HL-60/S4 (cell line): Measurements from ENCODE around the gene CTAGE1.

ENCODE experiments used
- in situ Hi-C: fragments of 300-500 bp; cut with MboI; formaldehyde crosslinking; loops from 2 replicates; pipeline ENCODE4 v1.14.3; 2022; ENCODE audit warnings: low sequenced_read_pairs

The CTAGE1 gene

DNA sequence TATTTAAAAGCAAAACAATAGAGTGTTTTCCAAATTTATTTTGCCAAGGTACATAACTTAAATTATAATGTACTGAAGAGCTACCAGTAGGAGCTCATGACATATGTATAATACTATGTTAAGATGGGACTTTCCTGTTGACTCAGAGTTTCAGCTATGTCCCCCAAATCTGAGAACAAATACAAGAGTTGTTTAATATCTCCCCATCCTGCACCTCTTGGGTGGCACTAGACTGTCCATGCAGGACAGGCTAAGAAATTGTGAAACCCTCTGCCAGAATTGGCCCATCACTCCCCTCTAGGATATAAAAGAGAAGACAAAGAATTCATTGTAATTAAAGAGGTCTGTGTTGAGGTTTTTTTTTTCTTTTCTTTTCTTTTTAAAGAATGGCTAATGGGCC lies 21.7 kb upstream of the CTAGE1 start:
- in situ Hi-C loops = no loop called here

DNA sequence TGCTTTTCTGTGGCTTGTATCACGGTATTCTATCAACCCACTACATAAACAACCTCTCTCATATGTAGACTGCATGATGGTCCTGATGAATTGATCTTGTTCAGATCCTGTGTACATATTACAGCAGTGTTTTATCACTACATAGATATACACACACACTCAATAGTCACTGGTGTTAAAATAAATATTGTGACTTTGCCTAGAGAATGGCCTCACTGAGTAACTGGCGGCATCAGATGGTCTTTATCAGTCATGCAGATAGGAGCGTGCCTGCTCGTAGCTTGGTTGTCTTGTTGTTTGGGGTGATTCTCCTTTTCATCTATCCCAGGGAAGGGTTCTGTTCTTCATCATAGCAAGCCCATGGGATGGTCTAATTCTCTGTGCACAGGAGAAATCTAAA lies 18.4 kb upstream of the CTAGE1 start:
- in situ Hi-C loops = no loop called here

DNA sequence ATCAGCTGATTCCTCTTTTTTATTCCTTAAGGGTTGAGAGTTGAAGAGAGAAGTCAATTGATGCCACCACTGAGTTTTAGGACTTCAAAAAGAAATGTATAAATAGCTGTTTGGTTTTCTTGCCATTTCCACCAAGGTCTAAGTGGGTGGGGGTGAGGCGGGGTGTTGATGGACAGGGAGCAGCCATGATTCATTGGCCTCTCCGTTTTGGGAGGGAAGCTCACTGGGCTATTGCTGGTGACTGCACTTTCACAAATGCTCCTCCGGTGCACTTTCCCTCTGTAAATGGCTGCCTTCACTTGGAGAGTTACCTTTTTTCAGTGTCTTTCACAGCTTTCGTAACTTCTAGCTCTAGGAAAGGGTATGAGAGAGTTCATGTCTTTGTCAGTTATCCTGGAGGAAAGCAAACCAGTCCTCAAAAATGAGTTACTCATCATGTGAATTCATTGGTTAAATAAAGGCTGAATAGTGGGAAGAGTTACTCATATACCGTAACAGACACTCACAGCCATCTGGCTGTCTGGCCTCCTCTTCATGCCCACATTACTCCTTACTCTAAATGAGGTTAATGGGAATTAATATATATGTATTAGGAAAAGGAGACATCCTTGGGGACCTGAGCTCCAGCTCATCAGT lies 17.4 kb upstream of the CTAGE1 start:
- in situ Hi-C loops = no loop called here

DNA sequence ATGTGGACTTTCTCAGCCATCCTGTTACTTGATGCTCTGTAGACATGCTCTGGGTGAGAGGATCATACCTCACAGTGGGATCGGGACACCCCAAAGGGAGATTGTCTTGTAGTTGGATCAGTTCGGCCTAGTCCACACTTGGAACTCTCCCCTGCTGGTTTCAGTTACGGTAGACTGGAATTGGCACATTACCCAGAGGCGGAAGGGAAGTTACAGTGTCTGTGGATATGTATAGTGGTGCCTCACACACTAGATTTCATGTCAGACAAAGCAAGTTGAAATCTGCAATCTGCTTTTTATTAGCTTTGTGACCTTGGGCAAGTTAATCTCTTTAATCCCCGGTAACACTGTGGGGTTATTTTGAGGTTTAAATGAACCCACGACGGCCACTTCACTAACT lies 16.2 kb upstream of the CTAGE1 start:
- in situ Hi-C loops = no loop called here

DNA sequence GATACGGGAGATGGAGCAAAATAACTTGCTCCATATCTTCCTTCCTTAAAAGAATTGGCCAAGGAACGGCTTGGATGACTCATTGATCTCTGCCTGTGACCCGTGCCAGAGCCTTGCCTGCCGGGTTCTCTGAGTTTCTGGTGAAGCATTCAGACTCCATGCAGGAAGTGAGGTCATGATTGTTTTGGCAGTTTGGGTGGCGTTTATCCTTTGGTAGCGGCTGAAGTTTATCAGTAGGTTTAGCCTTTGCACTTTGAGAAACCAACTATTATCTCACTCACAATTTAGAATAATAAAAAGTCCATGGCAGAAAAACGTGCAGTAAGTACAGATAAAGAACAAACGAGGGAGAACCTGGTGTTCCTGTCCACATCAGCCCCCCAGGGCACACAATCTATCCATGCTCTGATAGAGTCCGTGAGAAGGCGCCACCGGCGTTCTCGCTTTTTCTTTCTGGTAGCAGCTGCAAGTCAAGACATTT lies 15.0 kb upstream of the CTAGE1 start:
- in situ Hi-C loops = no loop called here

DNA sequence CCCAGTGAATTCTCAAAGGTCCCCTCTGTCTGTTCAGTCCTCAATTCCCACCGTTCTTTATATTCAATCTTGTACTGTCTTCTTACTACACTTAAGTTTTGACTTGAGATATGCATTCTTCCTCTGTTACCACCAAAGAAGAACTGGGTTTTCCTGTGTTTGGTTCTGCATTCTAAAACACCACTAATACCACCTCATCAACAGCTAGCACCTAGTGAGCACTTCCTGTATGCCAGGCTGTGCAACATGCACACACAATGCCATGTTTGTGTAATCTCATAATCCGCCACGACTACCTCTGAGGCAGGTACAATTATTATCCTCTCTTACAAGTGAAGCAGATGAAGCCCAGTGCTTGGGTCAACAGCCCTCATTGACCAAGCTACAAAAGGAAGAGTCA lies 11.8 kb upstream of the CTAGE1 start:
- in situ Hi-C loops = no loop called here

DNA sequence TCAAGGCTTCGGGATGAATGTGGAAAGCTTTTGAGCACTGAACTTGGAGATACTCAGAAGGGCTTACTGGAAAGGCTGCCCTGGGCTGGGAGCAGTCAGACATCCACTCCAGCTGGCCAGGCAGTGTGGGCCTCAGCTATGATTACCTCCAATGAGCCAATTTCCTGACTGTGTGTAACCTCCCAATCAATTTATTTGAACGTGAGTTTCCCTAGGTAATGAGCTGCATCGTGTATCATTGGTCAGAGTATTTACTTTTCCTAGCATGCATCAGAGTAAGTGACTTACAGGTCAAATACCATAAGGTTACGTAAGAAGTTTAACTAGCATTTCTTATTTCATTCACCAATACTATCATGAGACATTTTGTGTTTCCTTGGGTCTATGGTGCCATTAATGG lies 11.0 kb upstream of the CTAGE1 start:
- in situ Hi-C loops = no loop called here

DNA sequence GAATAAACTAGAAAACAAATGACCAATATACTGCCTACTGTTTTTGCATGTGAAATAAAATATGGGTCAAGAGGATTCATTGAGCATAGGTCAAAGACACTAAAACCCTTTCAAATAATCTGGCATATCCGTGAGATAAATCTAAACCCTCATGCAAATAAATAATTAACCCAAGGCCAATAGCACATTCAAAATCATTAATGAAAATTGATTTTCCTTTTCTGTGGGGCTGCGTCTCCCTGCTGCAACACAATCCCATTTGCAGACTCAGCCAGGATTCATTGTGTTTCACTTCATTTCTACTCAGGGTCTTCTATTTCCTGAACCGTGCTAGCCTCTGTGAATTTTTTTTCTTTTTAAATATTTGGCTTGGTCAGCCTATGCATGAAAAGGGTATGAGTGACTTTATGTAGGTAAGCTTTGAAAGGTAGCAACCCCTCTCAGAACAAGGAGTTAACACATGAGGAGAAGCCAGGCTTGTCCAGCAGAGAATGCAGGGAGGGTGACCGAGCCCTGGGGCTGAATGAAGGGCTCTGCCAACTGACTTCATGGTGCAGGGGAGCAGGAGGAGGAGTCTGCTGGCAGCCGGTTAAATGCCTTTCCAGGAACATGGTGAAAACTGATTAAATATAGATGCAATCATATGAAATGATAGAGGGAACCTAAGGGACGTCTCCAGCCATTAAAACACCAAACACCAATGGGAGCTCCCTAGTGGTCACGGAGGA lies 10.3 kb upstream of the CTAGE1 start:
- in situ Hi-C loops = no loop called here

DNA sequence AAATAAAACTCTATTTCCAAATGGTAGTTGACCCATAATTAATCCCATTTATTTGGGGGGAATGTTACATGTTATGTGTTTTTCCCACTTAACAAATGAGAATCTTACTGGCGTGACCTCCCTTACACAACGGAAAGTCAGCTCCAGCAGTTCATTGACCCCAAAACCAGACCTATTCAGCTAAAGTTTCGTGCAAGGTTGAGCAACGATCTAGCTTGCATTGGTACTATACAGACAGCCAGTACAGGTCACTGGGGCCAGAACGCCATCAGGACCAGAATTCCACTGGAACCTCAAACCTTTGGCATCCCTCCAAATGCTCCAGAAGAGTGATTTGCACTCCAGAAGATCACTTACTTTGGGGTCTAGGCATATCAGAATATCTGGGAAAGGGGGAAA lies 6.8 kb upstream of the CTAGE1 start:
- in situ Hi-C loops = no loop called here

DNA sequence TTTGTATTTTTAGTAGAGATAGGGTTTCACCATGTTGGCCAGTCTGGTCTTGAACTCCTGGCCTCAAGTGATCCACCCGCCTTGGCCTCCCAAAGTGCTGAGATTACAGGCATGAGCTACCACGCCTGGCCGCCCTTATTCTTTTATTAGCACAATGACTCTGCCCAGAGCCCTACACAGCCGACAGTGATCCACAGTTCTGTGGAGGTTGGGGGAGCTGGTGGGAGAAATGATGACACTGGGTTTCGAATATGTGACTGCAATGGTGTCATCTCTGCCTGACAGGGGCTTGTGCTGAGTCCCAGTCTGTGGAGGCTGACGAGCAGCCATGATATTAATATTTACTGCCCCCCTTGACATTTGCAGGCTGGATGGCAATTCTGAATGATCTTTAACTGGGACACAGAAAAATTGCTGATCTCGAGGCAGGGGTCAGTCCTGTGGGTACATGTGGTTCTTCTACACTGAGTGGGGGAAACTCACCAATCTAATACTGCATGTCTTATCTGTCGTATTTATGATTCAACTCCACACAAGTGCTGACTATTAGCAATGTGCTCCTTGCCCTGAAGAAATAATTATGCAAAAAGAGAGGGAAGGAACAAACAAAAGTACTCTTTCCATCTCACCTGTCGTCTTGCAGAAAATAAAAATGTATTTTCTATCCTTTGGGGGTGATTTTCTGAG lies 6.3 kb upstream of the CTAGE1 start:
- in situ Hi-C loops = no loop called here

DNA sequence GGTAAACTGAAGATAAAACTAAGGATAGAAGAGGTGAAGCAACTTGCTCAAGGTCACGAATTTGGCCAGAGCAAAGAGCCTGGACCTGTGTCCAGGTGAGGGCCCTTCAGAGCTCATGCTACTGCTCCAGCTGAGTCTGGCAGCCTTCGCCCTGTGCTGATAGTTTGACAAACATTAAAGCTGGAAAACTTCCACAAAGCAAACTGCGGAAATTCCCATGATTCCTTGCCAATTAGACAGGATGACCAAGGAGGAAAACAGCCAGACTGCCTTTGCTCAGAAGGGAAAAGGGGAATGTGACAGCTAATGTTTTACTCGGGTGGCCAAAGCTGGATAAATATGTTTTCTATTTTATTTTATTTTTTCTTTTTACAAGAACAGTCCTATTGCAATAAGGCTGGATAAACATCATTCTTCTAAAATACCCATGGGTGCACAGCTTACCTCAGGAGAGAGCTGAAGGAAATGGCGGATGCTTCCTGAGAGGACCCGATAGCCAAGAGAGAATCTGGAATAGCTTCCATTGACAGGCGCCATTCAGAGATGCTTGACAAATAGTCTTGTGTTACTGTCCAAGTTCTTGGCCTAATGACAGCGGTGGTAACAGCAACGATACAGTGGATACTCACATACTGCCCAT lies 5.3 kb upstream of the CTAGE1 start:
- in situ Hi-C loops = no loop called here

DNA sequence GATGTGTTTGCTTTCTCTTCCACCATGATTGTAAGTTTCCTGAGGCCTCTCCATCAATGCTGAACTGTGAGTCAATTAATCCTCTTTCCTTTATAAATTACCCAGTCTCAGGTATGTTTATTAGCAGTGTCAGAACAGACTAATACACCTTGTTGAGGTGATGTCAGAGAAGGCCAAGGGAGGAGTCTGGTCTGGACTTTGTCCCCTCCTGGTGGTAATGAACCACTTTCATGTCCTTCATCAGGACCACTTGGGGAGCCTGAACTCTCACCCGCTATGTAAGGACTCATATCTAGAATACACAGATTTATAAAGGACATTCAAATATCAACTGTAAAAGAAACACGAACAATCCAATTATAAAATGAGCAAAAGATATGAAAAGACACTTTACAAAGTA lies 2.9 kb upstream of the CTAGE1 start:
- in situ Hi-C loops = no loop called here

DNA sequence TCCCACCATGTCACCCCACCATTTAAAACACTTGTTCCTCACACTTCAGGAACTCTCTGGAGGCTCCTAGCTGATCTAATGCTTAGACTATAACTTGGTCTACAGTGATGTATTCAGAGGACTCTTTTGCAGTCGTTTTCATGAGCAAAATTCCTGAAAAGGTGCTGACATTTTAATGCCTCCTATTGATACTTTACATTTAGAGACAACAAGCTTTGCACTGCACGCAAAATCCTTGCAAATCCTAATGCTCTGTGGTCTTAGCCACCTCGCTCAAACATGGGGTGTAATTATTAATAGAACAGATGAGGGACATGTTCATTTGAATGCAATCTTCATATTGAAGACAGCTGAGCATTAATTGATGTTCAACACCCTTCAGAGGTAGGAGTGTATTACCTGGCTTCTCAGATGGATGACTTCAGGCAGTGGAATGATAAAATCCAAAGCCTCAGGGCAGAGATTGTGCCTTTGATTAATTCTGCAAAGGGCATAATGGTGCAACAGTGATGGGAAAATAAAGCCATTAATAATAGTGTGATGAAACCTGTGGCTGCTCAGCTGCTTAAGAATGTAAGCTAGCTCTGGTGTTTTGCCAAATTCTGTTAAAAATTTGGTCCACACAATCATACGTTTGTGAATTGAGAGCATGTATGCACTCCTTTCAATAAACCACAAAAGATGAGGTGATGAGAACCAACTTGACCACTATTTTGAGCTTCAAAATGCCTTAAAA lies 5.4 kb downstream of the CTAGE1 start:
- in situ Hi-C loops = no loop called here

DNA sequence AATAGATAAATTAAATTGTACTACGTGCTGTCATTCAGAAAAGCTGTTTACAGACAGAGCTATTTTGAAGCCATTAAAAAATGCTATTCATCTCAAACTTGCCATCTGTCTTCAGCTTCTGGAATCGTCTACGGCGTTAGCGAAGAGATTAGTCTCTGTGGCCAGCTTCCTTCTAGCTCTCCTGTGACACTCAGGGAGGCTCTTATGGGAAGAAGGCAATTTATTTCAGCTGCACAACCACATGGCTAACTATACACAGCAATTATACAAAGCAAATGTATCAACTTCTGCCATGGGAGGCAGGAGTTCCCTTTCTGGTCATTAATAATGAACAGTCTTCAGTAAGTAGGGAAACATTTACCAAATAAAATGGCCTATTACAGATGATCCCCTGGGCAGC lies 6.3 kb downstream of the CTAGE1 start:
- in situ Hi-C loops = no loop called here

DNA sequence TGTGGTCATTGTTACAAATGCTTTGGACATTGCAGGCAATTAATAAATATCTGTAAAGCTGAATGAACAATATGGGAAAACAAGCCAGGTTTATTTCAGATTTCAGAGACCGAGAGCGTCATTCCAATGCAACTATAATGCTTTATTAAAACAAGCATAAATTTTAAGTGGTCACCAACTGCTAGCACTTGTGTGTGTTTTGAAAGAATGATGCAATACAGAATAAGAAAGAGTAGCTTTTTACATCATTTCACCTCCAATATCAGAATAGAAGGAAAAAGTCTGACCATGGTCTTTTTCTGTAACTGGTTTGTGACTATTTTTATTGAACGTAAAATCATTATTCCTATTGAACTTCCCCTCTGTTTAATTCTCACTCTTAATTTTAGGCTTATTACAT lies 7.6 kb downstream of the CTAGE1 start:
- in situ Hi-C loops = no loop called here

DNA sequence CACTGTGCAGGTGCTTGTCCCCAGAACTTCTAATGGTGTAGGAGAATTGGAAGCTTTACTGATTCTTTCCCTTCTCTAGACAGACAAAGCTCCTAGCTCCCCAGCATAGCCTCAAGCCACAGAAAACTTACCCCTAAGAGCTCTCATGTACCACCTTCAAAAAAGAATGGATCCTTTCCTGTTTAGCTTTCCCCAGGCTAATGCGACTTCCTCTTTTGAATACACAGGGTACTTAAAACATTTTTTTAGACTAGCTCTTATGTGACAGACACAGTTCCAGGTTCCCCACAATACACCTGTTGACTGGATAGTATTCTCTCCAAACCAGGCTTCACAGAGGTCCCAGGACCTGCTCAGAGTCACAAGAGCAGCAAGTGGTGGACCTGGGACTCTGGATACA lies 8.3 kb downstream of the CTAGE1 start:
- in situ Hi-C loops = no loop called here

DNA sequence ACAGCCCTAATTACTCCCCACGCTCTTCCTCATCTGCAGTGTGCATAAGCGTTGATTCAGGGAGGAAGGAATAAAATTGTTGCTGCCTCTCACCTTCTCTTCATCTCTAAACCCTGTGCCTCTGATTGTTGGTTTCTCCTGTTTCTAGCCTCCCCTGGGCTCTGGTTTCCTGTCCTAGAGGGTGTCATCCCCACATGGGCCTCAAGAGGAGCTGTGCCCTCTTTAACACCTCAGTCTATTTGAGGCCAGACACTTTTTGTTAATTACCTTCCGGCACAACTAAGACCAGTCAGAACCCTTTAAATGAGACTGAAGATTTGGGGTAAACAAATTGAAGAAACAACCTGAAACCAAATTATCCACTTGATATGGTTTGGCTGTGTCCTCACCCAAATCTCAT lies 9.7 kb downstream of the CTAGE1 start:
- in situ Hi-C loops = no loop called here

DNA sequence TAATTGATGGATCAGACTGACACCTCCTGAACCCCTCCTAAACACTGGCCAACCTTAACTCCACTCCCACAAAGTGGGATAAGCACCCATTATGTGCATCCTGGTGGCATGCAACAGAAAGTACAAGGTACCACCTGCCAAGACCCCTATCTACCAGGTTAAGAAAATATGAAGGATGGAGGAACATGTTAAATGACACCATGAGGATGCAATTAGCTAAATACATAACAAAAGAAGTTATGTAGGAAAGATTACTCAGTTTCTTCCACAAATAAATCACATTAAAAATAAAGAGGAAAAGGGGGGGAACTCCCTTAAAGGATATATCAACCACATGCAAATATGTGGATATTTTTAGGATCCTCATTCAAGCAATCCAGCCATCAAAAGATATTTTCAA lies 12.6 kb downstream of the CTAGE1 start:
- in situ Hi-C loops = no loop called here

DNA sequence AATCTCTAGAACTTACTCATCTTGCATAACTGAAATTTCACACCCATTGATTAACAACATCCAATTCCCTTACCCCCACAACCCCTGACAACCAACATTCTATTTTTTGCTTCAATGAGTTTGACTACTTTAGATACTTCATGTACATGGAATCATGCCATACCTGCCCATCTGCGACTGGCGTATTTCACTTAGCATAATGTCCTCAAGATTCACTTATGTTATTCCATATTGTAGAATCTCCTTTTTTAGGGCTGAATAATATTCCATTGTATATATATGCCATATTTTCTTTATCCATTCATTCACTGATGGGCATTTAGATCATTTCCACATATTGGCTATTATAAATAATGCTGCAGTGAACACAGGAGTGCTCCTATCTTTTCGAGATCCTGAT lies 13.8 kb downstream of the CTAGE1 start:
- in situ Hi-C loops = no loop called here

DNA sequence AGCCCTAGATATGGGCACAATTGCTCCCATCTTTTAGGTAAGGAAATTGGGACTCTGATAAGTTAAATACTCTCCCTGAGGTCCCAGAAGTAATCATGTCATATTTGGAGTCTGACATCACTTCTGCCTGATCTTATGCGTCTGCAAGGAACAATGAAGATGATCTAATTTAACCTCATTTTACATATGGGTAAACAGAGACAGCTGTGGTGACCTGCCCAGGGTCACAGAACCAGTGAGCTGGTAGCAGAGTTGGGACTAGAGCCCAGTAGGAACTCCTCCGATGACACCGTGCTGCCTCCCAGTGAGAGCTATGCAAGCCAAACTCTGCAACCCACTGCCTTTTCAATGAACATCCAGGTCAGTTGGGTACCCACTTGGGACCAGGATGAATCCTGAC lies 17.8 kb downstream of the CTAGE1 start:
- in situ Hi-C loops = no loop called here

DNA sequence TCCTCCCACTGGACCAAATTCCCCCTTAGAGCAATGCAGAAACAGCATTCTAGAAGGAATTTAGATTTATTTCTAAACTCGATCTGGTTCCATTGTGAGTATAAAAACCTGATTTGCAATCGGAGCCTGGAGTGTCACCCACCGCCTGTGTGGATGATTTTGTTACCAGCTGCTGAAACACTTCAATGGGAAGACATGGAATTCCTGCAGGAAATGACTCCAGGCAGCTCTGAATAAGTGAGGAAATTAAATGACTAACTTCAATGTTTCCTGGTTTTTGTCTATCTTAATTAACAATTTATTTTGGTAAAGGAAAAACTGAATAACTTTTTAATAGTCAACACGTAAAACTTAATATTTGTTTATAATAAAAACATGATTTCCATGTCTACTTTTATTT lies 19.3 kb downstream of the CTAGE1 start:
- in situ Hi-C loops = no loop called here
